HCT116 (cell line): ENCODE data around the gene CDK5RAP2.
"Not testable (repeated sequence)": the region's sequence is repeated elsewhere in the genome, so short reads cannot be mapped to it uniquely, and the experiment has no call there.

Source experiments
- POLR2A ChIP-seq: IDR thresholded peaks from 2 replicates; pipeline ENCODE4 v1.7.0; 2011; ENCODE audit warnings: borderline replicate concordance; ENCODE audit not compliant: insufficient read depth, insufficient read length; ENCODE audit errors: extremely low read depth
- POLR2AphosphoS5 ChIP-seq: IDR thresholded peaks from 2 replicates; pipeline ENCODE4 v1.6.1; 2011; ENCODE audit warnings: mild to moderate bottlenecking, low read depth, low read length, moderate library complexity
- SIN3A ChIP-seq: IDR thresholded peaks from 2 replicates; pipeline ENCODE4 v1.6.1; 2012; ENCODE audit warnings: low read depth
- TF ChIP-seq, protein P1 (sequence below), 3 experiments: fragments of 200-600 bp in 1 of 3; sonication (generic) in 1 of 3; IDR thresholded peaks in 2 of 3; conservative IDR thresholded peaks in 1 of 3; 2 replicates each; pipeline ENCODE4 v1.5.1; 2012 to 2017; ENCODE audit warnings: low read depth in 2 of 3, low read length in 2 of 3, antibody characterized with exemption in 1 of 3, borderline replicate concordance in 1 of 3, control low read depth in 1 of 3, mild to moderate bottlenecking in 1 of 3, mixed read lengths in 1 of 3, mixed run types in 1 of 3, moderate library complexity in 1 of 3; ENCODE audit not compliant: insufficient read depth in 1 of 3

DNA sequence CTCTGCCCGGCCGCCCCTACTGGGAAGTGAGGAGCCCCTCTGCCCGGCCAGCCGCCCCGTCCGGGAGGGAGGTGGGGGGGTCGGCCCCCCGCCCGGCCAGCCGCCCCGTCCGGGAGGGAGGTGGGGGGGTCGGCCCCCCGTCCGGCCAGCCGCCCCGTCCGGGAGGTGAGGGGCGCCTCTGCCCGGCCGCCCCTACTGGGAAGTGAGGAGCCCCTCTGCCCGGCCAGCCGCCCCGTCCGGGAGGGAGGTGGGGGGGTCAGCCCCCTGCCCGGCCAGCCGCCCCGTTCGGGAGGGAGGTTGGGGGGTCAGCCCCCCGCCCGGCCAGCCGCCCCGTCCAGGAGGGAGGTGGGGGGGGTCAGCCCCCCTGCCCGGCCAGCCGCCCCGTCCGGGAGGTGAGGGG is 83.5 kb downstream of the CDK5RAP2 start:
- TF ChIP-seq POLR2A, POLR2AphosphoS5, SIN3A: not testable (repeated sequence)
- TF ChIP-seq, protein P1, sequence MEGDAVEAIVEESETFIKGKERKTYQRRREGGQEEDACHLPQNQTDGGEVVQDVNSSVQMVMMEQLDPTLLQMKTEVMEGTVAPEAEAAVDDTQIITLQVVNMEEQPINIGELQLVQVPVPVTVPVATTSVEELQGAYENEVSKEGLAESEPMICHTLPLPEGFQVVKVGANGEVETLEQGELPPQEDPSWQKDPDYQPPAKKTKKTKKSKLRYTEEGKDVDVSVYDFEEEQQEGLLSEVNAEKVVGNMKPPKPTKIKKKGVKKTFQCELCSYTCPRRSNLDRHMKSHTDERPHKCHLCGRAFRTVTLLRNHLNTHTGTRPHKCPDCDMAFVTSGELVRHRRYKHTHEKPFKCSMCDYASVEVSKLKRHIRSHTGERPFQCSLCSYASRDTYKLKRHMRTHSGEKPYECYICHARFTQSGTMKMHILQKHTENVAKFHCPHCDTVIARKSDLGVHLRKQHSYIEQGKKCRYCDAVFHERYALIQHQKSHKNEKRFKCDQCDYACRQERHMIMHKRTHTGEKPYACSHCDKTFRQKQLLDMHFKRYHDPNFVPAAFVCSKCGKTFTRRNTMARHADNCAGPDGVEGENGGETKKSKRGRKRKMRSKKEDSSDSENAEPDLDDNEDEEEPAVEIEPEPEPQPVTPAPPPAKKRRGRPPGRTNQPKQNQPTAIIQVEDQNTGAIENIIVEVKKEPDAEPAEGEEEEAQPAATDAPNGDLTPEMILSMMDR (IDR thresholded peaks at IDR 0.05 in 2 of 3, conservative IDR thresholded peaks at IDR 0.05 in 1 of 3; ENCODE audit: borderline replicate concordance in 1 of 3, insufficient read depth in 1 of 3, low read depth in 2 of 3, low read length in 2 of 3): not testable (repeated sequence)
